GM03348 (cell line): Measurements from ENCODE around the gene ANGPTL4.
A peak's percentile ranks its signal among the peaks of the same experiment; 100 is the strongest.

Experiments
- DNase-seq: peaks from one replicate; pipeline ENCODE4 v3.0.0; 2012; ENCODE audit warnings: low spot score

ANGPTL4 gene

DNA sequence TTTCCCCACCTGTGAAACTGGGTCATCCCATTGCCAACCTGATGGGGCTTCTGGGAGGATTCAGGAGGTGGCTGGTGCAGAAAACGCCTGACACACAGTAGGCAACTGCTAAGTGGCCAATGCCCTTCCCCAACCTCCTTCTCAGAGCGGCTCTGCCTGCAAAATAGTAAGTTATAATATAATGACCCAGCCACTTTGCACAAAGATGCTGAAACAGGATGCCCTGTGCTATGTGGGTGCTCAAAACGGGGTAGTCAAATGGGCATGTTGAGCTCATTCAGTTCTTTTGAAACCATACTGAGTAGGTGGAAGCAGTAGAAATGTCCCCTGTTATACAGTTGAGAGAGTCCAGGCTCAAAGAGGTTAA lies 49.7 kb downstream of the ANGPTL4 start:
- no peak for DNase-seq

DNA sequence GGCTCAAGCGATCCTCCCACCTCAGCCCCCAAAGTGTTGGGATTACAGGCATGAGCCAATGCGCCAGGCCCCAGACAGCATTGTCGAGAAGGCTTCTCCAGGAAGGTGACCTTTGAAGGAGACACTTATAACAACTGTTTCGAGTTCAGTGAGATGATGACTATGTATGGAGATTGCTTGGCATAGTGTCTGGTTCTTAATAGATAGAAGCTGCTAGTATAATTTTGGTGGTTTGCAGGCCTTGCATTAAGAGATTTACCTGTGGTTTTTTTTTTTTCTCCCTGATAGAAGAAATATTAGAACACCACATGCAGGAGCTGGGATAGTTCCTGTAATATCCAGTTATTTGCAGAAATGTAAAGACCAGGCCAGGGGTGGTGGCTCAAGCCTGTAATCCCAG lies 52.8 kb downstream of the ANGPTL4 start:
- no peak for DNase-seq

DNA sequence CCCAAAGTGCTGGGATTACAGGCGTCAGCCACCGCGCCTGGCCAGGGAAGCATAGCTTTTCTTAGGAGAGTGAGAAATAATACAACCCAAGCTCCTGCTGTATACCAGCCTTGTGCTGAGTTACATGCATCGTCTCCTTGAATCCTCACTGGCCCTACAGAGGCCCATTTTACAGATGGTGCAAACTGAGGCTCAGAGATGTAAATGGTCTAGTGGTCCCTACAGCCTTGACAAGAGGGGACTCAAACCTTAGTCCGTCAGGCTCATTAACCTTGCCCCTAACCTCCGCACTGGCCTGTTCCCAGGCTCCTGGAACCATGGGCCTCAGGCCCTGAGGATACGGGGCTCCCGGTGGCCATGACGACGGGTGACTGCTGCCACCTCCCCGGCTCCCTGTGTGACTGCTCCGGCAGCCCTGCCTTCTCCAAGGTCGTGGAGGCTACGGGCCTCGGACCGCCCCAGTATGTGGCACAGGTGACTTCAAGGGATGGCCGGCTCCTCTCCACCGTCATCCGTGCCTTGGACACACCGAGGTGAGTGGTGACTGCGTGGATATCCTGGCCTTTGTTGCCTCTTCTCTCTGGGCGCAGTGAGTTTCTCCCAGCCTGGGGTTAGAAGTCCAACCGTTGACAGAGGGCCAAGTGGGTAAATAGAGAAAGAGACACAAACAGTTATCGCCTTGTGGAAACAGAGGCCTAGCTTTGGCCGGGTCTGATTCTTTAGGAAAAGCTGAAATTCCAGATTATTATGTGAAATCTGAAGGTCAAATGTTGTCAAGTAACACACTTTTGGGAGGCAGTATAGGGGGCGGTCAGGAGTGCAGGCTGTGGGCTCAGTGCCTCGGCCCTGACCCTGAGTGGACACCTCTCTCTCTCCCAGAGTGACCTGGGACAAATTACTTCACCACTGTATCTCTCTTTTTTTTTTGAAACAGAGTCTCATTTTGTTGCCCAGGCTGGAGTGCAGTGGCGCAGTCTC lies 57.8 kb downstream of the ANGPTL4 start:
- no peak for DNase-seq

DNA sequence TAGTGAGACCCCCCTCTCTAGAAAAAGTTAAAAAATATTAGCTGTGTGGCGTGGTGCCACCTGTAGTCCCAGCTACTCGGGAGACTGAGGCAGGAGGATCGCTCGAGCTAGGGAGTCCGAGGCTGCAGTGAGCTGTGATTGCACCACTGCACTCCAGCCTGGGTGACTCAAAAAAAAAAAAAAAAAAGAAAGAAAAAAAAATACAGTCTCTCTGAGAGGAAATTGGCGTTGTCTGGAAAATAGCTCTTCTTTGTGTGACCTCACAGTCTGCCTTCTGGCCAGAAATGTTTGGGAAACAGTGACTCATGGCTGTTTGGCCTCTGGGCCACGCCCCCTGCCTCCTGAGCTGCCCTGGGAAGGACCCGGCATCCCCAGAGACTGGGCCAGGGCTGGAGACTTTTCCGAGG lies 59.9 kb downstream of the ANGPTL4 start:
- DNase-seq, result peak; percentile 95
